DND-41 (cell line): ENCODE data around the gene LRRC42.

Experiments
- ATAC-seq: fragments of 200-7000 bp; cut with Tn5 transposase; 3 replicates; pipeline ENCODE4 v1.9.1; 2021; ENCODE audit warnings: low read depth; ENCODE audit not compliant: insufficient read depth
- DNase-seq: peaks from one replicate; pipeline ENCODE4 v3.0.0-alpha.2; 2020
- H2AFZ ChIP-seq: 2 replicates; pipeline ENCODE4 v1.6.0; 2012; ENCODE audit warnings: low read depth, low read length
- H3K27ac ChIP-seq: 2 replicates; pipeline ENCODE4 v1.5.1; 2012; ENCODE audit warnings: low read length, inconsistent platforms
- H3K27me3 ChIP-seq: fragments of 200-600 bp; sonication (generic); 2 replicates; pipeline ENCODE4 v1.6.0; 2012; ENCODE audit warnings: low read length, mild to moderate bottlenecking, inconsistent platforms; ENCODE audit not compliant: insufficient read depth, poor library complexity
- H3K36me3 ChIP-seq: 2 replicates; pipeline ENCODE4 v1.5.1; 2012; ENCODE audit warnings: low read length, inconsistent platforms; ENCODE audit not compliant: insufficient read depth
- H3K4me1 ChIP-seq: 2 replicates; pipeline ENCODE4 v1.5.1; 2012; ENCODE audit warnings: mild to moderate bottlenecking, low read length; ENCODE audit not compliant: insufficient read depth
- H3K4me2 ChIP-seq: 2 replicates; pipeline ENCODE4 v1.6.0; 2012; ENCODE audit warnings: mild to moderate bottlenecking, moderate library complexity, low read length, inconsistent platforms; ENCODE audit not compliant: insufficient read depth
- H3K4me3 ChIP-seq, 2 experiments: fragments of 200-600 bp in 1 of 2; shearing (Covaris generic) in 1 of 2; 2 replicates each; pipeline ENCODE4 v1.5.1; 2012 to 2016; ENCODE audit warnings: inconsistent platforms in 2 of 2, low read length in 2 of 2, mild to moderate bottlenecking in 2 of 2, low read depth in 1 of 2, moderate library complexity in 1 of 2
- H3K79me2 ChIP-seq: 2 replicates; pipeline ENCODE4 v1.6.0; 2012; ENCODE audit warnings: low read length, inconsistent platforms; ENCODE audit not compliant: insufficient read depth
- H3K9ac ChIP-seq: 2 replicates; pipeline ENCODE4 v1.6.0; 2012; ENCODE audit warnings: low read depth, mild to moderate bottlenecking, inconsistent platforms, low read length, moderate library complexity
- H3K9me3 ChIP-seq: 2 replicates; pipeline ENCODE4 v1.5.1; 2012; ENCODE audit warnings: low read length, moderate library complexity, mild to moderate bottlenecking, inconsistent platforms; ENCODE audit not compliant: insufficient read depth, severe bottlenecking
- H4K20me1 ChIP-seq: 2 replicates; pipeline ENCODE4 v1.6.0; 2012; ENCODE audit warnings: low read length; ENCODE audit not compliant: insufficient read depth
- CTCF ChIP-seq: IDR thresholded peaks from 2 replicates; pipeline ENCODE4 v1.5.1; 2012; ENCODE audit warnings: borderline replicate concordance, low read length, moderate library complexity, mild to moderate bottlenecking; ENCODE audit not compliant: poor library complexity, severe bottlenecking; ENCODE audit errors: extremely low read depth
- EZH2 ChIP-seq: IDR thresholded peaks from 3 replicates; pipeline ENCODE4 v1.6.1; 2012; ENCODE audit warnings: borderline replicate concordance, low read depth, mild to moderate bottlenecking, moderate library complexity, low read length, inconsistent platforms; ENCODE audit not compliant: severe bottlenecking

LRRC42 gene

GRCh38 chr1:54016343-54017282, 70.5 kb downstream of the LRRC42 start:
- peaks cover 4% of the 10 kb centered on the region for H3K27me3 ChIP-seq
- H3K27ac ChIP-seq, result no peak overlapping the region
- no peaks in the 10 kb centered on the region for H3K9me3 ChIP-seq
- H3K79me2 ChIP-seq, result no peaks in the 10 kb centered on the region
- H3K9ac ChIP-seq, result no peak overlapping the region
- no peak for ATAC-seq
- DNase-seq, result peak; percentile 0
- H3K4me3 ChIP-seq, result no peak overlapping the region
- no peaks in the 10 kb centered on the region for H4K20me1 ChIP-seq
- H3K4me2 ChIP-seq, result no peak overlapping the region
- TF ChIP-seq CTCF (no peak), EZH2 (no peak)
- no peaks in the 10 kb centered on the region for H3K36me3 ChIP-seq
- no peak overlapping the region for H2AFZ ChIP-seq
- no peaks in the 10 kb centered on the region for H3K4me1 ChIP-seq
